Panc1 (cell line): ENCODE results near the gene CCDC73. TPM values are rescaled to one million over a fixed set of nuclear protein-coding genes. Genes with fewer than 3 reads are reported as not detected.

Experiments used
- ATAC-seq: fragments of 200-7000 bp; cut with Tn5 transposase; 2 replicates; pipeline ENCODE4 v1.9.1; 2020; ENCODE audit warnings: mild to moderate bottlenecking, moderate library complexity
- BruUV-seq: library from RNA; stranded (reverse); fragments of 400-500 nt; replicated peaks from 2 replicates; lab custom pipeline; 2021; lab: Mats Ljungman, UMichigan
- CTCF ChIA-PET: fragments of 300-600 bp; sonication (Branson Sonifier 250); formaldehyde crosslinking; loops from one replicate; lab custom pipeline; 2022; ENCODE audit warnings: antibody characterized with exemption; lab: Charles Lee
- POLR2A ChIA-PET: fragments of 300-600 bp; sonication (Branson Sonifier 250); formaldehyde crosslinking; loops from one replicate; lab custom pipeline; 2022; ENCODE audit warnings: antibody characterized with exemption; lab: Charles Lee
- DNase-seq: peaks from one replicate; pipeline ENCODE4 v3.0.0-alpha.2; 2010; ENCODE audit warnings: low read depth, low spot score
- H3K27ac ChIP-seq: 2 replicates; pipeline ENCODE4 v1.5.1; 2011; ENCODE audit warnings: mild to moderate bottlenecking, low read length, inconsistent platforms
- H3K27me3 ChIP-seq: fragments of 200-500 bp; sonication (Bioruptor generic); 2 replicates; pipeline ENCODE4 v1.6.0; 2014; ENCODE audit warnings: low read length, inconsistent platforms; ENCODE audit not compliant: control insufficient read depth, insufficient read depth
- H3K36me3 ChIP-seq: fragments of 200-500 bp; sonication (Bioruptor generic); 2 replicates; pipeline ENCODE4 v1.5.1; 2014; ENCODE audit warnings: inconsistent platforms, mild to moderate bottlenecking, low read length, moderate library complexity; ENCODE audit not compliant: control insufficient read depth, insufficient read depth
- H3K4me1 ChIP-seq: 2 replicates; pipeline ENCODE4 v1.5.1; 2011; ENCODE audit warnings: inconsistent platforms, mild to moderate bottlenecking, low read length, moderate library complexity; ENCODE audit not compliant: control insufficient read depth, insufficient read depth
- H3K4me3 ChIP-seq, 2 experiments: 2 replicates each; pipeline ENCODE4 v1.5.1; 2011 to 2012; ENCODE audit warnings: low read depth in 2 of 2, low read length in 2 of 2, mild to moderate bottlenecking in 2 of 2, inconsistent platforms in 1 of 2, moderate library complexity in 1 of 2
- H3K9me3 ChIP-seq: fragments of 200-500 bp; sonication (Bioruptor generic); 2 replicates; pipeline ENCODE4 v1.5.1; 2014; ENCODE audit warnings: low read depth, mild to moderate bottlenecking, inconsistent platforms, low read length, moderate library complexity; ENCODE audit not compliant: control insufficient read depth, insufficient read depth
- CTCF ChIP-seq: fragments of 450-650 bp; IDR thresholded peaks from 2 replicates; pipeline ENCODE4 v1.5.1; 2017; ENCODE audit warnings: mild to moderate bottlenecking
- POLR2AphosphoS5 ChIP-seq: IDR thresholded peaks from 2 replicates; pipeline ENCODE4 v1.6.1; 2012; ENCODE audit warnings: mild to moderate bottlenecking, low read depth, low read length, moderate library complexity
- REST ChIP-seq, 2 experiments: IDR thresholded peaks; 2 replicates each; pipeline ENCODE4 v1.6.1; 2011 to 2012; ENCODE audit warnings: low read depth in 2 of 2, control low read depth in 1 of 2, low read length in 1 of 2, mild to moderate bottlenecking in 1 of 2, moderate library complexity in 1 of 2; ENCODE audit not compliant: insufficient read depth in 1 of 2
- SIN3A ChIP-seq: IDR thresholded peaks from 2 replicates; pipeline ENCODE4 v1.6.1; 2012; ENCODE audit warnings: low read depth, mild to moderate bottlenecking, low read length, moderate library complexity, borderline replicate concordance; ENCODE audit not compliant: insufficient read depth
- TCF7L2 ChIP-seq: IDR thresholded peaks from 2 replicates; pipeline ENCODE4 v1.6.1; 2011; ENCODE audit warnings: mild to moderate bottlenecking, low read depth, low read length, inconsistent platforms
- in situ Hi-C: cut with HindIII; loops from 2 replicates; pipeline ENCODE4 v1.10.0; 2016; ENCODE audit warnings: low sequenced_read_pairs, low pct_unique_long_range_greater_than_20kb
- intact Hi-C: fragments of 100-400 bp; cut with micrococcal nuclease; formaldehyde crosslinking; loops from one replicate; pipeline ENCODE4 v1.10.0; 2022; ENCODE audit not compliant: unreplicated experiment
- total RNA-seq: library from RNA; stranded (reverse); gene quantifications from one replicate; pipeline ENCODE4 v1.2.1, GENCODE V29; 2021; ENCODE audit not compliant: unreplicated experiment

CCDC73 gene
- total RNA-seq, 1 experiment from 2014 or later: not detected

GRCh38 chr11:32575070-32575469 lies 219.4 kb downstream of the CCDC73 start:
- Histone ChIP-seq H3K9me3 (no peaks in the 10 kb centered on the region), H3K27ac (no peak overlapping the region), H3K4me1 (no peaks in the 10 kb centered on the region), H3K36me3 (no peaks in the 10 kb centered on the region), H3K4me3 (no peak overlapping the region), H3K27me3 (no peaks in the 10 kb centered on the region)
- POLR2A ChIA-PET: no interaction called here
- BruUV-seq: no TSS peak
- in situ Hi-C loops: no loop called here
- DNase-seq (no peak), ATAC-seq (no peak)
- CTCF ChIA-PET: no interaction called here
- TF ChIP-seq CTCF (no peak), POLR2AphosphoS5 (no peak), TCF7L2 (no peak), REST (IDR thresholded peaks at IDR 0.05; ENCODE audit: insufficient read depth in 1 of 2, low read depth in 2 of 2, low read length in 1 of 2) (no peak), SIN3A (no peak)
- intact Hi-C loops: no loop called here

GRCh38 chr11:32574421-32574820 lies 220.0 kb downstream of the CCDC73 start:
- ATAC-seq (no peak), DNase-seq (no peak)
- intact Hi-C loops: no loop called here
- Histone ChIP-seq H3K27me3 (no peaks in the 10 kb centered on the region), H3K36me3 (no peaks in the 10 kb centered on the region), H3K27ac (no peak overlapping the region), H3K9me3 (no peaks in the 10 kb centered on the region), H3K4me1 (no peaks in the 10 kb centered on the region), H3K4me3 (no peak overlapping the region)
- POLR2A ChIA-PET: no interaction called here
- BruUV-seq: no TSS peak
- CTCF ChIA-PET: no interaction called here
- TF ChIP-seq TCF7L2: no peak
- TF ChIP-seq CTCF: no peak
- no peak for TF ChIP-seq SIN3A
- no peak for TF ChIP-seq REST (IDR thresholded peaks at IDR 0.05; ENCODE audit: insufficient read depth in 1 of 2, low read depth in 2 of 2, low read length in 1 of 2)
- TF ChIP-seq POLR2AphosphoS5: no peak
- in situ Hi-C loops: no loop called here
